AG09309 (cell line): Measurements from ENCODE around the gene HARBI1.

Experiments
- DNase-seq: peaks from one replicate; pipeline ENCODE4 v3.0.0-alpha.2; 2010; ENCODE audit warnings: low read depth
- H3K4me3 ChIP-seq: 2 replicates; pipeline ENCODE4 v1.5.1; 2011; ENCODE audit warnings: mild to moderate bottlenecking, low read depth, low read length, moderate library complexity; ENCODE audit not compliant: control insufficient read depth
- TF ChIP-seq, protein P1 (sequence below): IDR thresholded peaks from 2 replicates; pipeline ENCODE4 v1.5.1; 2011; ENCODE audit warnings: mild to moderate bottlenecking, low read depth, low read length, inconsistent platforms; ENCODE audit not compliant: insufficient read depth, control insufficient read depth; ENCODE audit errors: missing control alignments

HARBI1 gene

DNA sequence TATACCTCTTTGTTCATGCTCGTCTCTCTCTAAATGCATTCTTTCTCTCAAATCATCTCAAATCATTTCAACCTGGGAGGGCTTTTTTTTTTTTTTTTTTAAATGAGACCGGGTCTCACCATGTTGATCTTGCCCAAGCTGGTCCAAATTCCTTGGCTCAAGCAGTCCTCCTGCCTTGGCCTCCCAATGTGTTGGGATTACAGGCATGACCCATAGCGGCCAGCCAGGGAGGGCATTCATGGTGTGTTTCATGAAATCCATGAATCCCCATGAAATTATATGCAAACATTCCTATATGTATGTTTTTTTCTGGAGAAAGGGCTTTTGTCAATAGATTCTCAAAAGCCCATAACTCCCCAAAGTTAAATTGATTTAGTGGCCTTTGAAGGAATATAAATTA is 26.5 kb upstream of the HARBI1 start:
- no peak for DNase-seq
- TF ChIP-seq, protein P1, sequence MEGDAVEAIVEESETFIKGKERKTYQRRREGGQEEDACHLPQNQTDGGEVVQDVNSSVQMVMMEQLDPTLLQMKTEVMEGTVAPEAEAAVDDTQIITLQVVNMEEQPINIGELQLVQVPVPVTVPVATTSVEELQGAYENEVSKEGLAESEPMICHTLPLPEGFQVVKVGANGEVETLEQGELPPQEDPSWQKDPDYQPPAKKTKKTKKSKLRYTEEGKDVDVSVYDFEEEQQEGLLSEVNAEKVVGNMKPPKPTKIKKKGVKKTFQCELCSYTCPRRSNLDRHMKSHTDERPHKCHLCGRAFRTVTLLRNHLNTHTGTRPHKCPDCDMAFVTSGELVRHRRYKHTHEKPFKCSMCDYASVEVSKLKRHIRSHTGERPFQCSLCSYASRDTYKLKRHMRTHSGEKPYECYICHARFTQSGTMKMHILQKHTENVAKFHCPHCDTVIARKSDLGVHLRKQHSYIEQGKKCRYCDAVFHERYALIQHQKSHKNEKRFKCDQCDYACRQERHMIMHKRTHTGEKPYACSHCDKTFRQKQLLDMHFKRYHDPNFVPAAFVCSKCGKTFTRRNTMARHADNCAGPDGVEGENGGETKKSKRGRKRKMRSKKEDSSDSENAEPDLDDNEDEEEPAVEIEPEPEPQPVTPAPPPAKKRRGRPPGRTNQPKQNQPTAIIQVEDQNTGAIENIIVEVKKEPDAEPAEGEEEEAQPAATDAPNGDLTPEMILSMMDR = no peak
- no peak overlapping the region for H3K4me3 ChIP-seq

DNA sequence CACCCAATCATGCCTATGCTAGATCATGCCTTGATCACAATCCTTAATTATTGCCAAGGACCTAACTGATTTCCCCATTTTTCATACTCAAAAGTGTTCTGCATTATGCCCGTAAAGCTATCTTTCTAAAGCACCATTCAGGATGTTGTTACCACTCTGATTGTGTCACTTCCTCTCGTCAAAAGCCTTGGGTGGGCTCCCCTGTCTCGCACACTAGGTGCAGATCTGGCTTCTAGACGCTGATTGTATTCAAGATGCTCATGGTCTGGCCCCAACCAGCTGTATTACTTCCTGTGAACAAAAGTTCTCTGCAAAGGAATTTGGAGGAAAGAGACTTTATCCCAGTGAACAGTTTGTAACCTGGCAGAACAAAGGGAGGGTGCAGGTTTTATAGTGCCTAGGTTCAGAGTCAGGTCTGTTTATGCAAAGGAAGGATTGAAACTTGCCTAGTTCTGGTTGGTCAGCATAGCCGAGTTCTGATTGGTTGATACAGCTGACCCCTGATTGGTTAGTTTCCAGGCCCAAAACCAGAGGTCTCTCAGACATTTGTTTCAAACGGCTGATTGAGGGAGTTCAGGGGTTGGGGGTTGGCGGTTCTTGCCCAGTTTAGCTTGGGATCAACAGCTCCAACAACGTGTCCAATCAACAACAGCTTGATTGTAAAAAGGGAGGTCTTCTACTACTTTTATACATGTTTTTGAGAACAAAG is 25.8 kb upstream of the HARBI1 start:
- TF ChIP-seq, protein P1 = no peak
- no peak overlapping the region for H3K4me3 ChIP-seq
- DNase-seq = no peak

DNA sequence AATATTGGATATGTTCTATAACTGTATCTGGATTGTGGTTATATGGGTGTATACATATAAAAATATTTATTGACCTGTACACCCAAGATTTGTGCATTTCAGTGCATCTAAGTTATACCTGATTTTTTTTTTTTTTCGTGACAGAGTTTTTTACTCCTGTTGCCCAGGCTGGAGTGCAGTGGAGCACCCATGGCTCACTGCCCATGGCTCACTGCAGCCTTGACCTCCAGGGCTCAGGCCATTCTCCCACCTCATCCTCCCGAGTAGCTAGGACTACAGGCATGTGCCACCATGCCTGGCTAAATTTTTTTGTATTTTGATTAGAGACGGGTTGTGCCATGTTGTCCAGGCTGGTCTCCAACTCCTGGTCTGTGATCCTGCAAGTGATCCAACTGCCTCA is 24.6 kb upstream of the HARBI1 start:
- no peak for DNase-seq
- H3K4me3 ChIP-seq = no peak overlapping the region
- TF ChIP-seq, protein P1 = no peak

DNA sequence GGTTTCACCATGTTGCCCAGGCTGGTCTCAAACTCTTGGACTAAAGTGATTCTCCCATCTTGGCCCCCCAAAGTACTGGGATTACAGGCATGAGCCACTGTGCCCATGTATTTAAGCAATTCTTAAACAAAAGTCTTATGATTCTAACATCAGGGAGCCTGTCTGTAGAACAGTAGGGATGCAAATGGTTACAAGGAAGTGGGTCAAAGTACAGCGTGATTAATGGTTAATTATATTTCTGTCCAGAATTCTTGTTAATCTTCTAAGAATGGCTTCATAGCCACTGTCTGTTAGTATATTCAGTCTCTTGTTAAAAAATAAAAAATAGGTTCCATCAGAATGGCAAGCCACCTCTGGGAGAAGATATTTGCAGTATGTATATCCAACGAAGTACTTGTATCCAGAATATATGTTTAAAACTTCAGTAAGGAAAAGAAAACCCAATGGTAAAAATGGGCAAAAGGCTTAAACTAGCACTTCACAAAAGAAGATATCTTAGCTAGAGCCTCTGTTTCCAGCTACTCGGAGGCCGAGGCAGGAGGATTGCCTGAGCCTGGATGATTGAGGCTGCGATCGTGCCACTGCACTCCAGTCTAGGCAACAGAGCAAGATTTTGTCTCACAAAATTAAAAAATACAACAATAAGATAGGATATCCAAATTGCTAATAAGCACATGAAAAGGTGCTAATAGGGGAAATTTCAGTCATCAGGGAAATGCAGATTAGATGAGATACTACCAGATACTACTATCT is 23.2 kb upstream of the HARBI1 start:
- TF ChIP-seq, protein P1 = no peak
- DNase-seq = no peak
- H3K4me3 ChIP-seq = no peak overlapping the region

DNA sequence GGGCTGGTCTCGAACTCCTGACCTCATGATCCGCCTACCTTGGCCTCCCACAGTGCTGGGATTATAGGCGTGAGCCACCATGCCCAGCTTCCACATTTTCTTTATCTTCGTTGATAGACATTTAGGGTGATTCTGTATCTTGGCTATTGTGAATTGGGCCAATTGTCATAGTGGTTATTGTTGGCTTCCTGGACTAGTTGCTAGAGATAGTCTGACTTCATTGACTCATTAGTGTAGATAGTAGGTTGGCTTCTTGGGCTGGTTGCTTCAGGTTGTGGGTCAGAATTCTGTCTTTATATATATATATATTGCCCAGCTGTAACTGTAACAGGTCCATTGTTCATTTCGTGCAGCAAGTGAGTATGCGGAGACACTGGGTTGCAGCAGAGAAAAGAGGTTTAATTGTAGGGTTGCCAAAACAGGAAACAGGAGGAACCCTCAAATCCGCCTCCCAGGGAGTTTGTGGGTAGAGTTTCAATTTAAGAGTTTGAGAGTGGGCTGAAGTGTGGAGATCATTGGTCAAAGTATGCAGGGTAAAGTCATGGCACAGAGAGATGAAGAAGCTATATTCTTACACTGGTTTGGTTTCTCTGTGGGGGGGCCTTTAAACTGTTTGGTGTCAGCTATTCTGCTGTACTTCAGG is 22.3 kb upstream of the HARBI1 start:
- TF ChIP-seq, protein P1 = no peak
- no peak for DNase-seq
- H3K4me3 ChIP-seq = no peak overlapping the region

DNA sequence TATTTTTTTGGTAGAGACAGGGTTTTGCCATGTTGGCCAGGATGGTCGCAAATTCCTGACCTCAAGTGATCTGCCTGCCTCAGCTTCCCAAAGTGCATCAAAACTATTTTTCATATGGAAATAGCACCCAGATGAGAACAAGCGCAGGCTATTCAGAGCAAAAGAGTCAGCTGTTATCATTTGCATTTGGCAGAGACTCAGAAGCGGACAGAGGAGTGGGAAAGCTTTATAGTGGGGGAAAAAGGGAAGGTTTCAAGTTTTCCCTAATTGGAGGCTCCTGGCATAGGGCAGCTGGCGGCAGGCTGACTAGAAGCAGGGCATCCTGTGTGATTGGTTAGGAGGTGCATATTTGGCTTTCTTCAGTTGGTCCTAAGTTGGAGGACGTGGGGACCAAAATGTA is 20.5 kb upstream of the HARBI1 start:
- no peak for DNase-seq
- no peak overlapping the region for H3K4me3 ChIP-seq
- TF ChIP-seq, protein P1 = no peak
